CD14-positive monocyte (primary cell): ENCODE results near the gene CCL18. TPM values are rescaled to one million over a fixed set of nuclear protein-coding genes. Genes with fewer than 3 reads are reported as not detected.

Experiments used
- DNase-seq, 3 donors: peaks; one replicate each; pipeline ENCODE4 v3.0.0-alpha.2; 2011 to 2022
- H2AFZ ChIP-seq: 2 replicates; pipeline ENCODE4 v1.6.0; 2012; ENCODE audit warnings: mild to moderate bottlenecking, low read depth, low read length, inconsistent platforms; ENCODE audit not compliant: insufficient read depth, poor library complexity, severe bottlenecking
- H3K27ac ChIP-seq, 2 donors: 1 replicate in 1 of 2; 2 replicates in 1 of 2; pipeline ENCODE4 v1.5.1; 2012 to 2013; ENCODE audit warnings: low read length in 2 of 2, control low read depth in 1 of 2, inconsistent platforms in 1 of 2, low read depth in 1 of 2, mild to moderate bottlenecking in 1 of 2
- H3K27me3 ChIP-seq, 2 donors: one replicate each; pipeline versions ENCODE4 v1.6.0 to v1.6.1; 2011 to 2013; ENCODE audit warnings: low read length in 2 of 2; ENCODE audit not compliant: control insufficient read depth in 2 of 2, insufficient read depth in 2 of 2
- H3K36me3 ChIP-seq, 2 donors: replicated peaks in 1 of 2; 1 replicate in 1 of 2; 2 replicates in 1 of 2; pipeline versions ENCODE4 v1.5.1 to v1.6.1; 2012 to 2013; ENCODE audit warnings: low read length in 2 of 2, control low read depth in 1 of 2, inconsistent platforms in 1 of 2, mild to moderate bottlenecking in 1 of 2; ENCODE audit not compliant: insufficient read depth in 2 of 2, control insufficient read depth in 1 of 2
- H3K4me1 ChIP-seq, 2 donors: 1 replicate in 1 of 2; 2 replicates in 1 of 2; pipeline versions ENCODE4 v1.5.1 to v1.6.1; 2012 to 2013; ENCODE audit warnings: low read length in 2 of 2, control low read depth in 1 of 2, inconsistent platforms in 1 of 2, mild to moderate bottlenecking in 1 of 2, moderate library complexity in 1 of 2; ENCODE audit not compliant: insufficient read depth in 2 of 2, control insufficient read depth in 1 of 2
- H3K4me2 ChIP-seq: replicated peaks from 2 replicates; pipeline ENCODE3; 2012; ENCODE audit warnings: low read length, moderate library complexity, mild to moderate bottlenecking; ENCODE audit not compliant: poor library complexity, severe bottlenecking; ENCODE audit errors: extremely low read depth
- H3K4me3 ChIP-seq, 3 experiments: fragments of 200-600 bp in 1 of 3; sonication (generic) in 1 of 3; replicated peaks in 1 of 3; 1 replicate in 2 of 3; 2 replicates in 1 of 3; pipeline ENCODE4 v1.5.1; 2011 to 2013; ENCODE audit warnings: low read length in 3 of 3, mild to moderate bottlenecking in 3 of 3, control low read depth in 2 of 3, low read depth in 2 of 3, inconsistent platforms in 1 of 3, moderate library complexity in 1 of 3
- H3K79me2 ChIP-seq: 2 replicates; pipeline ENCODE4 v1.6.0; 2012; ENCODE audit warnings: mild to moderate bottlenecking, control low read depth, inconsistent platforms, low read length, moderate library complexity; ENCODE audit not compliant: insufficient read depth
- H3K9ac ChIP-seq: 2 replicates; pipeline ENCODE4 v1.6.0; 2017; ENCODE audit warnings: low read length, mild to moderate bottlenecking; ENCODE audit not compliant: insufficient read depth, poor library complexity, severe bottlenecking
- H3K9me3 ChIP-seq, 2 donors: replicated peaks in 1 of 2; 1 replicate in 1 of 2; 2 replicates in 1 of 2; pipeline versions ENCODE4 v1.5.1 to v1.6.1; 2012 to 2013; ENCODE audit warnings: low read length in 2 of 2, control low read depth in 1 of 2; ENCODE audit not compliant: control insufficient read depth in 1 of 2, insufficient read depth in 1 of 2
- H4K20me1 ChIP-seq: 2 replicates; pipeline ENCODE4 v1.6.0; 2012; ENCODE audit warnings: mild to moderate bottlenecking, low read length, control low read depth, moderate library complexity; ENCODE audit not compliant: insufficient read depth
- H3K27ac Mint-ChIP-seq, 7 donors: one replicate each; pipeline ENCODE4 v1.8.0; 2020; ENCODE audit warnings: mild to moderate bottlenecking in 7 of 7, mixed read lengths in 7 of 7, moderate library complexity in 6 of 7, inconsistent platforms in 2 of 7
- H3K27me3 Mint-ChIP-seq, 3 donors: one replicate each; pipeline ENCODE4 v1.8.0; 2021 to 2022; ENCODE audit warnings: low read depth in 3 of 3, mild to moderate bottlenecking in 3 of 3, mixed read lengths in 3 of 3, moderate library complexity in 3 of 3, inconsistent platforms in 1 of 3
- H3K36me3 Mint-ChIP-seq, 2 donors: one replicate each; pipeline ENCODE4 v1.8.0; 2020; ENCODE audit warnings: mixed read lengths in 2 of 2, inconsistent platforms in 1 of 2, mild to moderate bottlenecking in 1 of 2
- H3K4me1 Mint-ChIP-seq: one replicate; pipeline ENCODE4 v1.8.0; 2020; ENCODE audit warnings: mild to moderate bottlenecking, mixed read lengths
- H3K4me3 Mint-ChIP-seq, 2 donors: one replicate each; pipeline ENCODE4 v1.8.0; 2020; ENCODE audit warnings: mild to moderate bottlenecking in 2 of 2, mixed read lengths in 2 of 2, moderate library complexity in 1 of 2
- H3K9me3 Mint-ChIP-seq, 7 donors: one replicate each; pipeline ENCODE4 v1.8.0; 2020 to 2022; ENCODE audit warnings: mixed read lengths in 7 of 7, mild to moderate bottlenecking in 6 of 7, moderate library complexity in 6 of 7, inconsistent platforms in 2 of 7
- WGBS: methylation state at CpG from one replicate; pipeline ENCODE4 v1.1.5; 2013; ENCODE audit warnings: missing lambda C conversion rate; ENCODE audit not compliant: insufficient coverage; 5-methylcytosine and 5-hydroxymethylcytosine counted together
- intact Hi-C, 2 donors: fragments of 100-400 bp; cut with micrococcal nuclease; formaldehyde crosslinking; loops; one replicate each; pipeline versions ENCODE4 v1.15.0 to v1.15.1; 2023
- polyA plus RNA-seq, 3 donors: library from polyadenylated mRNA; depleted of rRNA in 1 of 3; unstranded in 2 of 3; stranded (reverse) in 1 of 3; fragments of 300-500 nt in 2 of 3; fragments of >200 nt in 1 of 3; fragmentation: Illumina TruSeq in 2 of 3; gene quantifications; 1 replicate in 2 of 3; 2 replicates in 1 of 3; pipeline ENCODE4 v1.2.3, GENCODE V29; 2012 to 2021
- TF ChIP-seq, protein P1 (sequence below): fragments of 200-600 bp; IDR thresholded peaks from one replicate; pipeline ENCODE4 v1.8.0; 2022; ENCODE audit warnings: antibody characterized with exemption, mild to moderate bottlenecking

CCL18 gene
- polyA plus RNA-seq, 3 donors = not detected

DNA sequence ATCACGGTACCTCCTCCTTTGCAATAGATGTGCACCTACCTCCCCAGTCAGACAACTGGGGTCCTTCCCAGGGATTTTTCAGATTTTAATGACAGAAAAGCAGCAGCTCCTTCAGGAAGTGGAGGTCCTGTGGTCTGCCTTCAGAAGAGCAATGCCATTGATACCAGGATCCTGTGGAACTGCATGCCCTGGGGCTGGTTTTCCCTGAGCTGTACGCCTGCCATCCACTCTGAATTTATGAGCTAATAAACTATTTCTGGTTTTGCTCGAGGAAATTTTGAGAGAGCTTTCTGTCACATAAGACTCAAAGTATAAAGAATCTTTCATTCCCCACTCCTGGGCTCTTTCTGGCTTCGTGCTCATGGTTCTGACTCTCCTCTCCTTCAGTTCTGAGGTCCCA, 36.3 kb upstream of the CCL18 start:
- Histone ChIP-seq H3K4me2 (no peak overlapping the region), H3K9ac (no peak overlapping the region), H3K27me3 (no peaks in the 10 kb centered on the region), H3K4me3 (no peak overlapping the region), H4K20me1 (no peaks in the 10 kb centered on the region), H3K27ac (no peak overlapping the region), H3K9me3 (peaks cover 0 to 6% of the 10 kb centered on the region in 2 donors), H2AFZ (no peak overlapping the region), H3K36me3 (no peaks in the 10 kb centered on the region), H3K79me2 (no peaks in the 10 kb centered on the region), H3K4me1 (peaks cover 4 to 15% of the 10 kb centered on the region in 2 donors)
- H3K36me3 Mint-ChIP-seq = no peaks in the 10 kb centered on the region
- peaks cover 3 to 10% (median 5%) of the 10 kb centered on the region in 7 donors for H3K9me3 Mint-ChIP-seq
- H3K4me3 Mint-ChIP-seq = no peak overlapping the region
- TF ChIP-seq, protein P1, sequence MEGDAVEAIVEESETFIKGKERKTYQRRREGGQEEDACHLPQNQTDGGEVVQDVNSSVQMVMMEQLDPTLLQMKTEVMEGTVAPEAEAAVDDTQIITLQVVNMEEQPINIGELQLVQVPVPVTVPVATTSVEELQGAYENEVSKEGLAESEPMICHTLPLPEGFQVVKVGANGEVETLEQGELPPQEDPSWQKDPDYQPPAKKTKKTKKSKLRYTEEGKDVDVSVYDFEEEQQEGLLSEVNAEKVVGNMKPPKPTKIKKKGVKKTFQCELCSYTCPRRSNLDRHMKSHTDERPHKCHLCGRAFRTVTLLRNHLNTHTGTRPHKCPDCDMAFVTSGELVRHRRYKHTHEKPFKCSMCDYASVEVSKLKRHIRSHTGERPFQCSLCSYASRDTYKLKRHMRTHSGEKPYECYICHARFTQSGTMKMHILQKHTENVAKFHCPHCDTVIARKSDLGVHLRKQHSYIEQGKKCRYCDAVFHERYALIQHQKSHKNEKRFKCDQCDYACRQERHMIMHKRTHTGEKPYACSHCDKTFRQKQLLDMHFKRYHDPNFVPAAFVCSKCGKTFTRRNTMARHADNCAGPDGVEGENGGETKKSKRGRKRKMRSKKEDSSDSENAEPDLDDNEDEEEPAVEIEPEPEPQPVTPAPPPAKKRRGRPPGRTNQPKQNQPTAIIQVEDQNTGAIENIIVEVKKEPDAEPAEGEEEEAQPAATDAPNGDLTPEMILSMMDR = no peak
- peaks cover 26% of the 10 kb centered on the region for H3K4me1 Mint-ChIP-seq
- no peak for DNase-seq
- no peak overlapping the region for H3K27ac Mint-ChIP-seq
- intact Hi-C loops = no loop called here
- peaks cover 0 to 4% (median 4%) of the 10 kb centered on the region in 3 donors for H3K27me3 Mint-ChIP-seq
- WGBS = 70% methylated on average over 4 of the region's 4 CpGs

DNA sequence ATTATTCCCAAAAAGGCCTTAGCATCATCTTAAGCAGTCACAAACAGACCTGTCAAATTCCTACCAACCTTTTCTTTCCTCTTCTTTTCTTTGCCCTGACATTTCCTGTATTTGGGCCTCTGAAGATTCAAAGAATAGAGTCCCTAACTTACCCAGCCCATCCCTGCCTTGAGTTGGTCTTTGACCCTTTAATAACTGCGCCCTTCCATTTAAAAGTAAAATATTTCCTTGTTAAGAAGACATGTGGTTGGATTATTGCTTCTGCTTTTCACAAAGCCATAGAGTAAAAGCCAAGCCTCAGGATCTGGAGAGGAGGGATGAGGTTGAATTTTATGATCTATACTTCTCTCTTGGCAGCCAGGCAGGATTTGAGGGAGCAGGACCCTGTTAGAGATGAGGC, 33.1 kb upstream of the CCL18 start:
- no peak for DNase-seq
- TF ChIP-seq, protein P1 = no peak
- no peak overlapping the region for H3K27ac Mint-ChIP-seq
- peaks cover 2 to 4% (median 4%) of the 10 kb centered on the region in 3 donors for H3K27me3 Mint-ChIP-seq
- intact Hi-C loops = loop anchor here in 1 of 2 donors (5.0 kb wide), 1 partner anchor 101 kb away; no protein-coding TSS in a partner anchor
- Histone ChIP-seq H3K4me2 (no peak overlapping the region), H3K9me3 (no peaks in the 10 kb centered on the region), H3K4me1 (peaks cover 26 to 38% of the 10 kb centered on the region in 2 donors), H3K9ac (no peak overlapping the region), H3K27me3 (no peaks in the 10 kb centered on the region), H4K20me1 (no peaks in the 10 kb centered on the region), H3K79me2 (no peaks in the 10 kb centered on the region), H3K36me3 (no peaks in the 10 kb centered on the region), H3K27ac (no peak overlapping the region), H2AFZ (no peak overlapping the region), H3K4me3 (no peak overlapping the region)
- H3K36me3 Mint-ChIP-seq = no peaks in the 10 kb centered on the region
- H3K4me1 Mint-ChIP-seq = peaks cover 37% of the 10 kb centered on the region
- H3K9me3 Mint-ChIP-seq = peaks cover 0 to 3% (median 0%) of the 10 kb centered on the region in 7 donors
- WGBS = no CpG with 5 or more reads among the region's 1 CpG
- no peak overlapping the region for H3K4me3 Mint-ChIP-seq
